SW 1271 (cell line): ENCODE measurements around the gene SPECC1L.
A peak's percentile ranks its signal among the peaks of the same experiment; 100 is the strongest.
"Not testable (repeated sequence)": the region's sequence is repeated elsewhere in the genome, so short reads cannot be mapped to it uniquely, and the experiment has no call there.

ENCODE experiments used
- DNase-seq, 2 experiments: peaks; one replicate each; lab custom pipeline; 2025; lab: John Stamatoyannopoulos, UW

Gene SPECC1L

GRCh38 chr22:24287801-24288200, 17.2 kb downstream of the SPECC1L start:
- not testable (repeated sequence) for DNase-seq

DNA sequence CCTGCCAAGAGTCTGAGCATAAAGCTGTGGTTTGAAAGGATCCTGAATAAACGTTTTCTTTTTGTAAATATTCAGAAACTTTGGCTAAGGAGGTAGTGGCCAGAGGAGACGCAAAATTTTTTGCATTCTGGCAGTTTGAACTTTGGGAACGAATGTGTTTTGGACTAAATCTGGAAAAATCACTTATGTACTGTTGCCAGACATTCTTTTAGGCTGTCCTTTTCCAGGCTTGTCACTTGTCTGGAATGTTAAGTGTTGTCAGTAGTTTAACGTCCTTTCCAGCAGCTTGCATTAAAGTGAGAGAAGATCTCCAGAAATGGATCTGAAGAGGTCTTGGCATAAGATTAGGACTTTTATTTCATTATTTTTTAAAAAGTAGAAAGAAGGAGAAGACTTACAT, 18.5 kb downstream of the SPECC1L start:
- peak in 1 of 2 experiments; percentile 42 for DNase-seq

GRCh38 chr22:24289741-24290163, 19.1 kb downstream of the SPECC1L start:
- DNase-seq: no peak

GRCh38 chr22:24290459-24290858, 19.8 kb downstream of the SPECC1L start:
- no peak for DNase-seq

GRCh38 chr22:24291515-24292201, 21.0 kb downstream of the SPECC1L start:
- no peak for DNase-seq

DNA sequence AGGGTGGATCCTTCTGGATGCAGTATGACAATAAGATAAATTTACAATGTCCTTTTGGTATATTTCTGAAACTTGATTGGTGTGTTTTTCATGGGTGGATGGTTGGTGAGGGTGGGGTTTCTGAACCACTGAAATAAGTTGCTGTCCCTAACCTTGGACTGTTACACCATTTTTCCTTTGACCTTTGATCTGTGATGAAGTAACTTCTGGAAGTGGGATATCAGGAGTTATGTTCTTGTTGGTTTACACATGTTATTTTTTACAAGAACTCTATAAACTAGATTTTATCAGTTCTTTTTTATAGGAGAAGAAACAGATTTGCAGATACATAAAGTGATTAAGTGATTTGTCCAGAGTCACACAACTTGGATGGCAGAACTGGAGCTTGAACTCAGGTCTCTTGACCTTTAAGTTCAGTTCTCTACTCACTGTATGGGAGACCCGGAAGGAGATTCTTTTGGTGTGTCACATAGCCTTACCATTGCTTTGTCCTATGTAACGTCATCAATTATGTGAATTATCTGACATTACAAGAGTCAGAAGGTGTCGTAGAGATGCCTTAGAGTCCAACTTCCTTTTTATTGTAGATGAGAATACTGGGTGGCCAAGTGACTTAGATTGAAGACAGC, 21.7 kb downstream of the SPECC1L start:
- DNase-seq: not testable (repeated sequence)

GRCh38 chr22:24294913-24295312, 24.3 kb downstream of the SPECC1L start:
- not testable (repeated sequence) for DNase-seq

- not testable (repeated sequence) for DNase-seq
Measured at GRCh38 chr22:24298497-24299155, 28.0 kb downstream of the SPECC1L start.

GRCh38 chr22:24300522-24300921, 29.9 kb downstream of the SPECC1L start:
- not testable (repeated sequence) for DNase-seq

- no peak for DNase-seq
Measured at GRCh38 chr22:24302591-24302990, 32.0 kb downstream of the SPECC1L start.

- DNase-seq: no peak
Measured at GRCh38 chr22:24303007-24303406, 32.4 kb downstream of the SPECC1L start.

- DNase-seq: no peak
Measured at GRCh38 chr22:24304062-24304675, 33.5 kb downstream of the SPECC1L start.

DNA sequence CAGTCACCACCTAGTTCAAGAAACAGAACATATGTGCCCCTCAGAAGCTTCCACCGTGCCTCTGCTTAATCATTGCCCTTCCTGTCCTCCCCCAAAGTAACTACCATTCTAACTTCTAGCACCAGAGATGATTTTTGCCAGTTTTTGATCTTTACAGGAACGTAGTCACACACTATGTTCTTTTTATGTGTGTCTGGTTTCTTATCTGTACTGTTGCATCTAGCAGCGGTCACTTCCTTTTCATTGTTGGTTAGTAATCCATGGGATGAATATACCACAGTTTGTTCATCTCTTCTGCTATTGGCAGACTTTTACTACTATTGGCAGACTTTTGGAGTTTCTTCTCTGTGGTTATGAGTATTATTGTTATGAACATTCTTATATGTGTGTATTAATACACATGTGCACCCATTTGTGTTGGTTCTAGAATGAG, 34.6 kb downstream of the SPECC1L start:
- no peak for DNase-seq

GRCh38 chr22:24310969-24311368, 40.3 kb downstream of the SPECC1L start:
- DNase-seq: no peak

GRCh38 chr22:24315367-24315966, 44.8 kb downstream of the SPECC1L start:
- no peak for DNase-seq

DNA sequence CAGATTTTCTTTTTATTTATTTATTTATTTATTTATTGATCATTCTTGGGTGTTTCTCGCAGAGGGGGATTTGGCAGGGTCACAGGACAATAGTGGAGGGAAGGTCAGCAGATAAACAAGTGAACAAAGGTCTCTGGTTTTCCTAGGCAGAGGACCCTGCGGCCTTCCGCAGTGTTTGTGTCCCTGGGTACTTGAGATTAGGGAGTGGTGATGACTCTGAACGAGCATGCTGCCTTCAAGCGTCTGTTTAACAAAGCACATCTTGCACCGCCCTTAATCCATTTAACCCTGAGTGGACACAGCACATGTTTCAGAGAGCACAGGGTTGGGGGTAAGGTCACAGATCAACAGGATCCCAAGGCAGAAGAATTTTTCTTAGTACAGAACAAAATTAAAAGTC, 45.6 kb downstream of the SPECC1L start:
- not testable (repeated sequence) for DNase-seq

GRCh38 chr22:24317511-24317910, 46.9 kb downstream of the SPECC1L start:
- DNase-seq: not testable (repeated sequence)

- DNase-seq: no peak
Measured at GRCh38 chr22:24319451-24319850, 48.8 kb downstream of the SPECC1L start.

- no peak for DNase-seq
Measured at GRCh38 chr22:24321999-24322398, 51.4 kb downstream of the SPECC1L start.

GRCh38 chr22:24322522-24322921, 51.9 kb downstream of the SPECC1L start:
- DNase-seq: no peak

DNA sequence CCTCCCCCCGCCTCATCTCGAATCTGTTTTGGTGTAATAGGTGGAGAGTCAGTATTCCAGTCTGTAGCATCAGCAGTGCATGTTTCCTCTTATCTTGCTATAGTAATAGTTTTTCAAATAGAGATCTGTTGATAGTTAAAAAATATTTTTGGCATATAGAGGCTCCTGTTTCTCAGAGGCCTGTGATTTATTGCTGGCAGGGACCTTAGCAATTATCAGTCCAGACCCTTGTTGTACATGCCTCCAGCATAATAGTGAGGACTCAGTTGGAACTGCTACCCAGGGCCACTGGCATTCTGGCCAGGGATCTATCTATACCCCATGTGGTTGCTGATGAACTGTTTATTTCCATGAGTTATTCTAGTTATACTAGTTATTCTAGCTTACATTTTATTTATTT, 52.6 kb downstream of the SPECC1L start:
- no peak for DNase-seq

DNA sequence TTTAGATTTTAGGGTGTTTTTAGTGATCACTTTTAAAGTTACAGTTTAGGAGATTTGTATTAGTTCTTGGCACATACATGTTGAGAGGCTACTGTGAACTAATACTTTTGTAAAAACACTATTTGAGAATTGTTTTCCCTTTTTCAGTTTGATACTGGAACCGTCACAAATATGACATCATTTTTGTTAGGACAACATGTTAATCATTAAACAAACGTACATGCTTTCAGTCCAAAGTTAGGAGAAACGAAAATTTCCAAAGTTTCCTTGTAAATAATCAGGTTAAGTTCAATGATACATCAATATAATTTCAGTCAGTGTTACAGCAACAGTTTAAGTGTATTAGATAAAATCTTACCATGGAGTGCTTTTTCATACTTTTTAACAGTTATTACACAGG, 53.1 kb downstream of the SPECC1L start:
- DNase-seq: no peak
